Panc1 (cell line): ENCODE results near the gene MNAT1. TPM values are rescaled to one million over a fixed set of nuclear protein-coding genes. Genes with fewer than 3 reads are reported as not detected.
A peak's percentile ranks its signal among the peaks of the same experiment; 100 is the strongest.

ENCODE experiments used
- ATAC-seq: fragments of 200-7000 bp; cut with Tn5 transposase; 2 replicates; pipeline ENCODE4 v1.9.1; 2020; ENCODE audit warnings: mild to moderate bottlenecking, moderate library complexity
- BruUV-seq: library from RNA; stranded (reverse); fragments of 400-500 nt; replicated peaks from 2 replicates; lab custom pipeline; 2021; lab: Mats Ljungman, UMichigan
- CTCF ChIA-PET: fragments of 300-600 bp; sonication (Branson Sonifier 250); formaldehyde crosslinking; loops from one replicate; lab custom pipeline; 2022; ENCODE audit warnings: antibody characterized with exemption; lab: Charles Lee
- POLR2A ChIA-PET: fragments of 300-600 bp; sonication (Branson Sonifier 250); formaldehyde crosslinking; loops from one replicate; lab custom pipeline; 2022; ENCODE audit warnings: antibody characterized with exemption; lab: Charles Lee
- DNase-seq: peaks from one replicate; pipeline ENCODE4 v3.0.0-alpha.2; 2010; ENCODE audit warnings: low read depth, low spot score
- H3K27ac ChIP-seq: 2 replicates; pipeline ENCODE4 v1.5.1; 2011; ENCODE audit warnings: mild to moderate bottlenecking, low read length, inconsistent platforms
- H3K27me3 ChIP-seq: fragments of 200-500 bp; sonication (Bioruptor generic); 2 replicates; pipeline ENCODE4 v1.6.0; 2014; ENCODE audit warnings: low read length, inconsistent platforms; ENCODE audit not compliant: control insufficient read depth, insufficient read depth
- H3K36me3 ChIP-seq: fragments of 200-500 bp; sonication (Bioruptor generic); 2 replicates; pipeline ENCODE4 v1.5.1; 2014; ENCODE audit warnings: inconsistent platforms, mild to moderate bottlenecking, low read length, moderate library complexity; ENCODE audit not compliant: control insufficient read depth, insufficient read depth
- H3K4me1 ChIP-seq: 2 replicates; pipeline ENCODE4 v1.5.1; 2011; ENCODE audit warnings: inconsistent platforms, mild to moderate bottlenecking, low read length, moderate library complexity; ENCODE audit not compliant: control insufficient read depth, insufficient read depth
- H3K4me3 ChIP-seq, 2 experiments: 2 replicates each; pipeline ENCODE4 v1.5.1; 2011 to 2012; ENCODE audit warnings: low read depth in 2 of 2, low read length in 2 of 2, mild to moderate bottlenecking in 2 of 2, inconsistent platforms in 1 of 2, moderate library complexity in 1 of 2
- H3K9me3 ChIP-seq: fragments of 200-500 bp; sonication (Bioruptor generic); 2 replicates; pipeline ENCODE4 v1.5.1; 2014; ENCODE audit warnings: low read depth, mild to moderate bottlenecking, inconsistent platforms, low read length, moderate library complexity; ENCODE audit not compliant: control insufficient read depth, insufficient read depth
- CTCF ChIP-seq: fragments of 450-650 bp; IDR thresholded peaks from 2 replicates; pipeline ENCODE4 v1.5.1; 2017; ENCODE audit warnings: mild to moderate bottlenecking
- POLR2AphosphoS5 ChIP-seq: IDR thresholded peaks from 2 replicates; pipeline ENCODE4 v1.6.1; 2012; ENCODE audit warnings: mild to moderate bottlenecking, low read depth, low read length, moderate library complexity
- SIN3A ChIP-seq: IDR thresholded peaks from 2 replicates; pipeline ENCODE4 v1.6.1; 2012; ENCODE audit warnings: low read depth, mild to moderate bottlenecking, low read length, moderate library complexity, borderline replicate concordance; ENCODE audit not compliant: insufficient read depth
- TCF7L2 ChIP-seq: IDR thresholded peaks from 2 replicates; pipeline ENCODE4 v1.6.1; 2011; ENCODE audit warnings: mild to moderate bottlenecking, low read depth, low read length, inconsistent platforms
- in situ Hi-C: cut with HindIII; loops from 2 replicates; pipeline ENCODE4 v1.10.0; 2016; ENCODE audit warnings: low sequenced_read_pairs, low pct_unique_long_range_greater_than_20kb
- intact Hi-C: fragments of 100-400 bp; cut with micrococcal nuclease; formaldehyde crosslinking; loops from one replicate; pipeline ENCODE4 v1.10.0; 2022; ENCODE audit not compliant: unreplicated experiment
- total RNA-seq: library from RNA; stranded (reverse); gene quantifications from one replicate; pipeline ENCODE4 v1.2.1, GENCODE V29; 2021; ENCODE audit not compliant: unreplicated experiment
- TF ChIP-seq, protein P1 (sequence below), 2 experiments: IDR thresholded peaks; 2 replicates each; pipeline ENCODE4 v1.6.1; 2011 to 2012; ENCODE audit warnings: low read depth in 2 of 2, control low read depth in 1 of 2, low read length in 1 of 2, mild to moderate bottlenecking in 1 of 2, moderate library complexity in 1 of 2; ENCODE audit not compliant: insufficient read depth in 1 of 2

MNAT1 gene
- total RNA-seq, 1 experiment from 2014 or later, result 29.4 TPM

DNA sequence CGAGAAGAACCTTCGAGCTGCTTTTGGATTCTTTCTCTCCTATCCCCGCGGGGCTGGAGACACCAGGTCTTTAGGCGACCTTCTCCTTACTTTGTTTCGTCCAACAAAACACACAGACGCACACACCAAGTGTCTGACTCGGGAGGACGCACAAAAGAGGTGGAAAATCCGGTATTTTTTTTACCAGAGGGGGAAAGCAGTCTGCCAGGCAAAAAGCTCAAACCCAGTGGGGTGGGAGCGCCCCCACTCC, 12.5 kb upstream of the MNAT1 start:
- H3K36me3 ChIP-seq, result peaks cover 19% of the 10 kb centered on the region
- ChIA-PET POLR2A (no interaction called here), CTCF (no interaction called here)
- DNase-seq (no peak), ATAC-seq (no peak; the same call in 1 of the 2 replicates)
- no peak for TF ChIP-seq TCF7L2
- no peak for TF ChIP-seq POLR2AphosphoS5
- TF ChIP-seq SIN3A, result no peak
- TF ChIP-seq CTCF, result no peak
- TF ChIP-seq, protein P1, sequence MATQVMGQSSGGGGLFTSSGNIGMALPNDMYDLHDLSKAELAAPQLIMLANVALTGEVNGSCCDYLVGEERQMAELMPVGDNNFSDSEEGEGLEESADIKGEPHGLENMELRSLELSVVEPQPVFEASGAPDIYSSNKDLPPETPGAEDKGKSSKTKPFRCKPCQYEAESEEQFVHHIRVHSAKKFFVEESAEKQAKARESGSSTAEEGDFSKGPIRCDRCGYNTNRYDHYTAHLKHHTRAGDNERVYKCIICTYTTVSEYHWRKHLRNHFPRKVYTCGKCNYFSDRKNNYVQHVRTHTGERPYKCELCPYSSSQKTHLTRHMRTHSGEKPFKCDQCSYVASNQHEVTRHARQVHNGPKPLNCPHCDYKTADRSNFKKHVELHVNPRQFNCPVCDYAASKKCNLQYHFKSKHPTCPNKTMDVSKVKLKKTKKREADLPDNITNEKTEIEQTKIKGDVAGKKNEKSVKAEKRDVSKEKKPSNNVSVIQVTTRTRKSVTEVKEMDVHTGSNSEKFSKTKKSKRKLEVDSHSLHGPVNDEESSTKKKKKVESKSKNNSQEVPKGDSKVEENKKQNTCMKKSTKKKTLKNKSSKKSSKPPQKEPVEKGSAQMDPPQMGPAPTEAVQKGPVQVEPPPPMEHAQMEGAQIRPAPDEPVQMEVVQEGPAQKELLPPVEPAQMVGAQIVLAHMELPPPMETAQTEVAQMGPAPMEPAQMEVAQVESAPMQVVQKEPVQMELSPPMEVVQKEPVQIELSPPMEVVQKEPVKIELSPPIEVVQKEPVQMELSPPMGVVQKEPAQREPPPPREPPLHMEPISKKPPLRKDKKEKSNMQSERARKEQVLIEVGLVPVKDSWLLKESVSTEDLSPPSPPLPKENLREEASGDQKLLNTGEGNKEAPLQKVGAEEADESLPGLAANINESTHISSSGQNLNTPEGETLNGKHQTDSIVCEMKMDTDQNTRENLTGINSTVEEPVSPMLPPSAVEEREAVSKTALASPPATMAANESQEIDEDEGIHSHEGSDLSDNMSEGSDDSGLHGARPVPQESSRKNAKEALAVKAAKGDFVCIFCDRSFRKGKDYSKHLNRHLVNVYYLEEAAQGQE (IDR thresholded peaks at IDR 0.05; ENCODE audit: insufficient read depth in 1 of 2, low read depth in 2 of 2, low read length in 1 of 2), result no peak
- H3K4me1 ChIP-seq, result peaks cover 11% of the 10 kb centered on the region
- no TSS peak for BruUV-seq
- no peaks in the 10 kb centered on the region for H3K9me3 ChIP-seq
- H3K4me3 ChIP-seq, result peak overlapping the region; percentile 79 to 80
- intact Hi-C loops, result loop anchor here (5.0 to 10.0 kb wide), 2 partner anchors 75 to 303 kb away; partner anchors contain the start of gene SIX1
- in situ Hi-C loops, result no loop called here
- H3K27me3 ChIP-seq, result no peaks in the 10 kb centered on the region
- peak overlapping the region; percentile 71 for H3K27ac ChIP-seq

GRCh38 chr14:60722357-60723115, 12.0 kb upstream of the MNAT1 start:
- in situ Hi-C loops, result no loop called here
- ATAC-seq (peak; percentile 31; the same call in 1 of the 2 replicates), DNase-seq (no peak)
- Histone ChIP-seq H3K4me3 (peak overlapping the region; percentile 79 to 80), H3K27me3 (no peaks in the 10 kb centered on the region), H3K4me1 (peaks cover 11% of the 10 kb centered on the region), H3K36me3 (peaks cover 19% of the 10 kb centered on the region), H3K9me3 (no peaks in the 10 kb centered on the region), H3K27ac (peak overlapping the region; percentile 71)
- intact Hi-C loops, result loop anchor here (5.0 to 10.0 kb wide), 2 partner anchors 75 to 302 kb away; partner anchors contain the start of gene SIX1
- TF ChIP-seq POLR2AphosphoS5, result no peak
- TF ChIP-seq TCF7L2, result peak; percentile 51; the same call in 1 of the 2 replicates
- ChIA-PET CTCF (no interaction called here), POLR2A (no interaction called here)
- no TSS peak for BruUV-seq
